GM21526 (cell line): ENCODE measurements around the gene KYAT1.
A peak's percentile ranks its signal among the peaks of the same experiment; 100 is the strongest.

Experiments used
- ATAC-seq: cut with Tn5 transposase; IDR thresholded peaks from one replicate; pipeline ENCODE4 v1.9.1; 2021; ENCODE audit warnings: moderate library complexity; ENCODE audit not compliant: unreplicated experiment, low FRiP score

Gene KYAT1

GRCh38 chr9:128909859-128910258 lies 28.1 kb upstream of the KYAT1 start:
- no peak for ATAC-seq

GRCh38 chr9:128908372-128908771 lies 26.6 kb upstream of the KYAT1 start:
- no peak for ATAC-seq

GRCh38 chr9:128906741-128907140 lies 25.0 kb upstream of the KYAT1 start:
- ATAC-seq, result no peak

GRCh38 chr9:128905964-128906363 lies 24.2 kb upstream of the KYAT1 start:
- no peak for ATAC-seq

GRCh38 chr9:128903871-128904620 lies 22.3 kb upstream of the KYAT1 start:
- no peak for ATAC-seq

GRCh38 chr9:128903079-128903461 lies 21.3 kb upstream of the KYAT1 start:
- no peak for ATAC-seq

GRCh38 chr9:128902351-128903078 lies 20.8 kb upstream of the KYAT1 start:
- peak; percentile 66 for ATAC-seq

- peak; percentile 21 for ATAC-seq
Measured at GRCh38 chr9:128901822-128902221, 20.1 kb upstream of the KYAT1 start.

- ATAC-seq, result no peak
Measured at GRCh38 chr9:128901379-128901778, 19.6 kb upstream of the KYAT1 start.

- ATAC-seq, result no peak
Measured at GRCh38 chr9:128899566-128900322, 18.0 kb upstream of the KYAT1 start.

GRCh38 chr9:128898845-128899565 lies 17.3 kb upstream of the KYAT1 start:
- ATAC-seq, result no peak

- no peak for ATAC-seq
Measured at GRCh38 chr9:128898382-128898781, 16.6 kb upstream of the KYAT1 start.

GRCh38 chr9:128895556-128895955 lies 13.8 kb upstream of the KYAT1 start:
- no peak for ATAC-seq

GRCh38 chr9:128894764-128895163 lies 13.0 kb upstream of the KYAT1 start:
- ATAC-seq, result no peak

GRCh38 chr9:128893354-128893753 lies 11.6 kb upstream of the KYAT1 start:
- ATAC-seq, result no peak

GRCh38 chr9:128892221-128892921 lies 10.6 kb upstream of the KYAT1 start:
- no peak for ATAC-seq

GRCh38 chr9:128891321-128892220 lies 9.8 kb upstream of the KYAT1 start:
- no peak for ATAC-seq

- ATAC-seq, result no peak
Measured at GRCh38 chr9:128887914-128888350, 6.2 kb upstream of the KYAT1 start.

GRCh38 chr9:128887049-128887448 lies 5.3 kb upstream of the KYAT1 start:
- no peak for ATAC-seq
